ENCODE results near the gene ADK.

DNA sequence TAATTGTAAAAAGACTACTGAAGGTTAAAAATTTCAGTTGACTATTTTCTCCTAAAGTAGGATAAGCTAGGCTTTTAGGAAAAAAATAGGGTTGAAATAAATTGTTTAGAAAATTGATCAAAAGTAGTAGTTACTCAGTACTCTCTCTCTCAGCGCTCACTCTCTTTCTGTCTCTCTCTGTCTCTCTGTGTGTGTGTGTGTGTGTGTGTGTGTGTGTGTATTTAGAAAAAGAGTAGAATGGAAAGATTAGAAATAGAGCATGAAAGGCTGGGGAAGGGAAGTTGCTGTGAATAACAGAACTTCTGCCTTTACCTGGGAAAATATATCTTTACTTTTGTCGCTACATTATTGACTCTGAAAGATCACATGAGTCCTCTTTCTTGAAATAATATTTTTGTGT, 20.6 kb downstream of the ADK start:
- TF ChIP-seq, protein P1, sequence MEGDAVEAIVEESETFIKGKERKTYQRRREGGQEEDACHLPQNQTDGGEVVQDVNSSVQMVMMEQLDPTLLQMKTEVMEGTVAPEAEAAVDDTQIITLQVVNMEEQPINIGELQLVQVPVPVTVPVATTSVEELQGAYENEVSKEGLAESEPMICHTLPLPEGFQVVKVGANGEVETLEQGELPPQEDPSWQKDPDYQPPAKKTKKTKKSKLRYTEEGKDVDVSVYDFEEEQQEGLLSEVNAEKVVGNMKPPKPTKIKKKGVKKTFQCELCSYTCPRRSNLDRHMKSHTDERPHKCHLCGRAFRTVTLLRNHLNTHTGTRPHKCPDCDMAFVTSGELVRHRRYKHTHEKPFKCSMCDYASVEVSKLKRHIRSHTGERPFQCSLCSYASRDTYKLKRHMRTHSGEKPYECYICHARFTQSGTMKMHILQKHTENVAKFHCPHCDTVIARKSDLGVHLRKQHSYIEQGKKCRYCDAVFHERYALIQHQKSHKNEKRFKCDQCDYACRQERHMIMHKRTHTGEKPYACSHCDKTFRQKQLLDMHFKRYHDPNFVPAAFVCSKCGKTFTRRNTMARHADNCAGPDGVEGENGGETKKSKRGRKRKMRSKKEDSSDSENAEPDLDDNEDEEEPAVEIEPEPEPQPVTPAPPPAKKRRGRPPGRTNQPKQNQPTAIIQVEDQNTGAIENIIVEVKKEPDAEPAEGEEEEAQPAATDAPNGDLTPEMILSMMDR (conservative IDR thresholded peaks at IDR 0.05; ENCODE audit: low read length), result no peak
- TF ChIP-seq EZH2phosphoT487 (IDR thresholded peaks at IDR 0.05; ENCODE audit: borderline replicate concordance), result no peak

Measured in Loucy (cell line).